SK-N-SH (cell line): ENCODE data around the gene EMX2. TPM values are rescaled to one million over a fixed set of nuclear protein-coding genes. Genes with fewer than 3 reads are reported as not detected.

ENCODE experiments used
- CTCF ChIA-PET: fragments of 300-600, 350-600 bp; formaldehyde crosslinking; extraction: SDS; loops from one replicate; lab custom pipeline; 2021; lab: Yijun Ruan, JAX
- POLR2A ChIA-PET: fragments of 350-600 bp; sonication (Branson Sonifier 250); formaldehyde crosslinking; extraction: SDS; loops from one replicate; lab custom pipeline; 2020; ENCODE audit warnings: antibody characterized with exemption, inconsistent platforms; lab: Yijun Ruan, JAX
- DNase-seq: peaks from one replicate; pipeline ENCODE4 v3.0.0; 2012
- H2AFZ ChIP-seq: fragments of 200-600 bp; sonication (generic); 2 replicates; pipeline ENCODE4 v1.8.1; 2016; ENCODE audit warnings: antibody characterized with exemption, mild to moderate bottlenecking, low read depth
- H3F3A ChIP-seq: fragments of 200-600 bp; sonication (generic); replicated peaks from 2 replicates; pipeline ENCODE3; 2016; ENCODE audit warnings: antibody characterized with exemption, mild to moderate bottlenecking; ENCODE audit not compliant: insufficient read depth
- H3K27ac ChIP-seq, 2 experiments: fragments of 200-500 bp in 1 of 2; fragments of 200-600 bp in 1 of 2; sonication (Bioruptor generic) in 1 of 2; sonication (generic), shearing (Covaris generic) in 1 of 2; 2 replicates each; pipeline versions ENCODE4 v1.5.1 to v1.6.1; 2014 to 2016; ENCODE audit warnings: low read depth in 2 of 2, inconsistent platforms in 1 of 2, low read length in 1 of 2, mild to moderate bottlenecking in 1 of 2, mixed read lengths in 1 of 2
- H3K27me3 ChIP-seq: fragments of 200-600 bp; sonication (generic), shearing (Covaris generic); 2 replicates; pipeline ENCODE4 v1.6.1; 2016; ENCODE audit warnings: mixed run types; ENCODE audit not compliant: insufficient read depth
- H3K36me3 ChIP-seq, 2 experiments: fragments of 200-500 bp in 1 of 2; fragments of 200-600 bp in 1 of 2; sonication (Bioruptor generic) in 1 of 2; sonication (generic) in 1 of 2; replicated peaks in 1 of 2; 2 replicates each; pipeline versions ENCODE3 to v1.5.1; 2014 to 2016; ENCODE audit warnings: low read length in 1 of 2, mild to moderate bottlenecking in 1 of 2; ENCODE audit not compliant: insufficient read depth in 2 of 2, control insufficient read depth in 1 of 2
- H3K4me1 ChIP-seq, 2 experiments: fragments of 200-500 bp in 1 of 2; fragments of 200-600 bp in 1 of 2; sonication (Bioruptor generic) in 1 of 2; sonication (generic), shearing (Covaris generic) in 1 of 2; 2 replicates each; pipeline versions ENCODE4 v1.5.1 to v1.6.1; 2014 to 2016; ENCODE audit warnings: low read depth in 1 of 2, low read length in 1 of 2, mixed run types in 1 of 2; ENCODE audit not compliant: insufficient read depth in 2 of 2, control insufficient read depth in 1 of 2
- H3K4me2 ChIP-seq: fragments of 200-600 bp; sonication (generic), shearing (Covaris generic); 2 replicates; pipeline ENCODE4 v1.6.1; 2017; ENCODE audit warnings: mixed run types
- H3K4me3 ChIP-seq, 2 experiments: fragments of 200-500 bp in 1 of 2; fragments of 200-600 bp in 1 of 2; sonication (Bioruptor generic) in 1 of 2; sonication (generic), shearing (Covaris generic) in 1 of 2; 2 replicates each; pipeline versions ENCODE4 v1.5.1 to v1.8.1; 2014 to 2016; ENCODE audit warnings: low read depth in 2 of 2, inconsistent platforms in 1 of 2, low read length in 1 of 2, mild to moderate bottlenecking in 1 of 2, mixed read lengths in 1 of 2, moderate library complexity in 1 of 2
- H3K79me2 ChIP-seq: fragments of 200-600 bp; sonication (generic); 2 replicates; pipeline ENCODE4 v1.8.1; 2017; ENCODE audit warnings: mild to moderate bottlenecking; ENCODE audit not compliant: insufficient read depth
- H3K9ac ChIP-seq: fragments of 200-600 bp; sonication (generic); 2 replicates; pipeline ENCODE4 v1.6.1; 2017; ENCODE audit warnings: mixed run types
- H3K9me2 ChIP-seq: fragments of 200-600 bp; sonication (generic); 2 replicates; pipeline ENCODE4 v1.6.1; 2017; ENCODE audit warnings: mixed run types
- H3K9me3 ChIP-seq: fragments of 200-600 bp; sonication (generic); 2 replicates; pipeline ENCODE4 v1.6.1; 2017; ENCODE audit warnings: mixed run types, mild to moderate bottlenecking, moderate library complexity
- H4K20me1 ChIP-seq: fragments of 200-600 bp; sonication (generic); 2 replicates; pipeline ENCODE4 v1.6.1; 2017; ENCODE audit warnings: mild to moderate bottlenecking, mixed run types; ENCODE audit not compliant: insufficient read depth
- FOXM1 ChIP-seq: IDR thresholded peaks from 2 replicates; pipeline ENCODE4 v1.4.0; 2012; ENCODE audit warnings: low read depth, mild to moderate bottlenecking
- GABPA ChIP-seq: IDR thresholded peaks from 2 replicates; pipeline ENCODE4 v1.4.0; 2012; ENCODE audit warnings: low read depth, mild to moderate bottlenecking
- GATA2 ChIP-seq: sonication (generic); formaldehyde crosslinking; IDR thresholded peaks from 2 replicates; pipeline ENCODE4 v1.5.0; 2020; ENCODE audit warnings: mild to moderate bottlenecking, missing genetic modification reagents
- IRF3 ChIP-seq: fragments of 150-350 bp; IDR thresholded peaks from 2 replicates; pipeline ENCODE4 v1.6.1; 2016; ENCODE audit warnings: mild to moderate bottlenecking, low read depth, low read length
- MEF2A ChIP-seq: IDR thresholded peaks from 2 replicates; pipeline ENCODE4 v1.4.0; 2012; ENCODE audit warnings: low read depth, borderline replicate concordance
- NFIC ChIP-seq: IDR thresholded peaks from 2 replicates; pipeline ENCODE4 v1.4.0; 2012; ENCODE audit warnings: borderline replicate concordance
- NRF1 ChIP-seq: IDR thresholded peaks from 2 replicates; pipeline ENCODE4 v1.6.1; 2012; ENCODE audit warnings: low read depth, mild to moderate bottlenecking, low read length
- PBX3 ChIP-seq: IDR thresholded peaks from 2 replicates; pipeline ENCODE4; 2012
- POLR2AphosphoS5 ChIP-seq: IDR thresholded peaks from 2 replicates; pipeline ENCODE4 v1.6.1; 2012; ENCODE audit warnings: low read depth, low read length
- RAD21 ChIP-seq: IDR thresholded peaks from 2 replicates; pipeline ENCODE4 v1.6.1; 2012; ENCODE audit warnings: mild to moderate bottlenecking, low read length
- RXRA ChIP-seq: IDR thresholded peaks from 2 replicates; pipeline ENCODE4 v1.4.0; 2012; ENCODE audit warnings: low read depth, mild to moderate bottlenecking, borderline replicate concordance
- SIN3A ChIP-seq: IDR thresholded peaks from 2 replicates; pipeline ENCODE4 v1.6.1; 2012; ENCODE audit warnings: low read depth, mild to moderate bottlenecking, low read length, moderate library complexity, borderline replicate concordance
- SMC3 ChIP-seq: IDR thresholded peaks from 2 replicates; pipeline ENCODE4 v1.6.1; 2012; ENCODE audit warnings: low read depth, low read length, improper control_type of control experiment
- TAF1 ChIP-seq: IDR thresholded peaks from 2 replicates; pipeline ENCODE4 v1.6.1; 2012; ENCODE audit warnings: low read depth, mild to moderate bottlenecking, low read length, moderate library complexity, borderline replicate concordance
- TCF12 ChIP-seq: IDR thresholded peaks from 2 replicates; pipeline ENCODE4 v1.4.0; 2012
- TEAD4 ChIP-seq: IDR thresholded peaks from 2 replicates; pipeline ENCODE4 v1.4.0; 2012; ENCODE audit warnings: mild to moderate bottlenecking, borderline replicate concordance; ENCODE audit not compliant: insufficient read depth
- USF2 ChIP-seq: fragments of 150-350 bp; IDR thresholded peaks from 2 replicates; pipeline ENCODE4 v1.6.1; 2017; ENCODE audit warnings: antibody characterized with exemption, low read length, low read depth, borderline replicate concordance
- ZBTB33 ChIP-seq: IDR thresholded peaks from 2 replicates; pipeline ENCODE4 v1.4.0; 2012; ENCODE audit warnings: low read depth, borderline replicate concordance
- WGBS: methylation state at CpG from one replicate; pipeline ENCODE4 v1.1.6; 2017; ENCODE audit warnings: low lambda C conversion rate; 5-methylcytosine and 5-hydroxymethylcytosine counted together
- polyA plus RNA-seq, 3 experiments: library from polyadenylated mRNA; depleted of rRNA; stranded (reverse); fragments of >200 nt; gene quantifications; 2 replicates each; pipeline ENCODE4 v1.2.3, GENCODE V29; 2012

The EMX2 gene
- polyA plus RNA-seq, 1 of the 3 experiments (the other 2 are of a cell fraction), result not detected

GRCh38 chr10:117518246-117518645 lies 24.3 kb upstream of the EMX2 start:
- Histone ChIP-seq H3K4me2 (no peak overlapping the region), H3K27me3 (no peaks in the 10 kb centered on the region), H3K9me3 (no peaks in the 10 kb centered on the region), H3F3A (no peaks in the 10 kb centered on the region), H3K4me3 (no peak overlapping the region)
- CTCF ChIA-PET, result interaction anchor here (1.1 to 1.2 kb wide), 2 partner anchors 18 to 722 kb away, joined by 4 read pairs; no protein-coding TSS in a partner anchor
- 33% methylated on average over 5 of the region's 5 CpGs for WGBS
- no peak for DNase-seq
- POLR2A ChIA-PET, result no interaction called here
- TF ChIP-seq POLR2AphosphoS5 (no peak), TAF1 (no peak), TEAD4 (no peak), GABPA (no peak), SIN3A (no peak), MEF2A (no peak), PBX3 (no peak), GATA2 (CRISPR knock-in tag) (no peak)
- TF ChIP-seq, all 33 proteins: peak for 0
- Histone ChIP-seq H3K9me2 (no peaks in the 10 kb centered on the region), H3K79me2 (no peaks in the 10 kb centered on the region), H3K36me3 (no peaks in the 10 kb centered on the region), H3K27ac (no peak overlapping the region), H2AFZ (no peak overlapping the region), H3K4me1 (peaks cover 0 to 6% of the 10 kb centered on the region in 2 experiments; a peak in 2 of 4 replicates), H4K20me1 (no peaks in the 10 kb centered on the region), H3K9ac (no peak overlapping the region)

- no peaks in the 10 kb centered on the region for H3K36me3 ChIP-seq
- H3K4me1 ChIP-seq, result peaks cover 0 to 4% of the 10 kb centered on the region in 2 experiments; a peak in 2 of 4 replicates
- TF ChIP-seq NRF1 (no peak), ZBTB33 (no peak), IRF3 (no peak), TCF12 (no peak), SMC3 (no peak), POLR2AphosphoS5 (no peak), USF2 (no peak), RXRA (no peak), TEAD4 (no peak), NFIC (no peak), FOXM1 (no peak), RAD21 (no peak)
- TF ChIP-seq, all 33 proteins: peak for 0
- no peaks in the 10 kb centered on the region for H3K9me2 ChIP-seq
- ChIA-PET POLR2A (no interaction called here), CTCF (no interaction called here)
- no peaks in the 10 kb centered on the region for H3K9me3 ChIP-seq
- no peak overlapping the region for H3K9ac ChIP-seq
- H3F3A ChIP-seq, result no peaks in the 10 kb centered on the region
- DNase-seq, result no peak
- no peak overlapping the region for H3K27ac ChIP-seq
- H3K4me2 ChIP-seq, result no peak overlapping the region
- no peaks in the 10 kb centered on the region for H3K27me3 ChIP-seq
- no peaks in the 10 kb centered on the region for H4K20me1 ChIP-seq
- 32% methylated on average over 8 of the region's 8 CpGs for WGBS
- no peaks in the 10 kb centered on the region for H3K79me2 ChIP-seq
- H3K4me3 ChIP-seq, result no peak overlapping the region
- no peak overlapping the region for H2AFZ ChIP-seq
Measured at GRCh38 chr10:117519286-117519685, 23.3 kb upstream of the EMX2 start.
